Glutamatergic neuron (in vitro differentiated cells): Measurements from ENCODE around the gene ATP6V1B1. TPM values are rescaled to one million over a fixed set of nuclear protein-coding genes. Genes with fewer than 3 reads are reported as not detected.

Source experiments
- DNase-seq: peaks from one replicate; pipeline ENCODE4 v3.0.0; 2022
- H3K27ac Mint-ChIP-seq: one replicate; pipeline ENCODE4 v1.8.0; 2020; ENCODE audit warnings: mild to moderate bottlenecking, mixed read lengths, inconsistent platforms; ENCODE audit not compliant: unreplicated experiment
- H3K27me3 Mint-ChIP-seq: one replicate; pipeline ENCODE4 v1.8.0; 2020; ENCODE audit warnings: mild to moderate bottlenecking, moderate library complexity, mixed read lengths, inconsistent platforms; ENCODE audit not compliant: unreplicated experiment
- H3K36me3 Mint-ChIP-seq: one replicate; pipeline ENCODE4 v1.8.0; 2020; ENCODE audit warnings: mild to moderate bottlenecking, mixed read lengths, inconsistent platforms; ENCODE audit not compliant: unreplicated experiment
- H3K4me1 Mint-ChIP-seq: one replicate; pipeline ENCODE4 v1.8.0; 2020; ENCODE audit warnings: mild to moderate bottlenecking, low read depth, mixed read lengths, inconsistent platforms; ENCODE audit not compliant: unreplicated experiment
- H3K4me3 Mint-ChIP-seq: one replicate; pipeline ENCODE4 v1.8.0; 2020; ENCODE audit warnings: mild to moderate bottlenecking, mixed read lengths, inconsistent platforms; ENCODE audit not compliant: unreplicated experiment
- H3K9me3 Mint-ChIP-seq: one replicate; pipeline ENCODE4 v1.8.0; 2020; ENCODE audit warnings: mild to moderate bottlenecking, moderate library complexity, mixed read lengths, inconsistent platforms; ENCODE audit not compliant: unreplicated experiment
- CTCF ChIP-seq: fragments of 200-600 bp; sonication (generic); IDR thresholded peaks from one replicate; pipeline ENCODE4 v1.5.0; 2021; ENCODE audit not compliant: partially characterized antibody, unreplicated experiment
- total RNA-seq: library from RNA; stranded (reverse); fragmentation: NEBNext Ultra II Directional; extraction: Animal tissue kit (Norgen Biotek cat#: 25700); gene quantifications from one replicate; pipeline ENCODE4 v1.2.1, GENCODE V29; 2021; ENCODE audit not compliant: unreplicated experiment

Gene ATP6V1B1
- total RNA-seq, 1 donor from 2014 or later, result not detected

- Mint-ChIP-seq H3K36me3 (no peaks in the 10 kb centered on the region), H3K9me3 (peaks cover 9% of the 10 kb centered on the region), H3K27me3 (no peaks in the 10 kb centered on the region), H3K27ac (no peak overlapping the region), H3K4me1 (peaks cover 5% of the 10 kb centered on the region), H3K4me3 (no peak overlapping the region)
- no peak for DNase-seq
- no peak for TF ChIP-seq CTCF
These were observed 3.0 kb upstream of the ATP6V1B1 start for GRCh38 chr2:70932631-70933230.

GRCh38 chr2:70934981-70935380 is 719 bp upstream of the ATP6V1B1 start:
- peaks cover 9% of the 10 kb centered on the region for H3K9me3 Mint-ChIP-seq

GRCh38 chr2:70936165-70936978 is 672 bp downstream of the ATP6V1B1 start:
- no peak for DNase-seq
- Mint-ChIP-seq H3K4me3 (no peak overlapping the region), H3K9me3 (peaks cover 7% of the 10 kb centered on the region), H3K27ac (no peak overlapping the region), H3K27me3 (peaks cover 6% of the 10 kb centered on the region), H3K36me3 (no peaks in the 10 kb centered on the region), H3K4me1 (peaks cover 5% of the 10 kb centered on the region)
- no peak for TF ChIP-seq CTCF

More at GRCh38 chr2:70934981-70935380, 719 bp upstream of the ATP6V1B1 start:
- Mint-ChIP-seq H3K27me3 (no peaks in the 10 kb centered on the region), H3K4me1 (peaks cover 5% of the 10 kb centered on the region), H3K27ac (no peak overlapping the region), H3K4me3 (no peak overlapping the region), H3K36me3 (no peaks in the 10 kb centered on the region)
- no peak for TF ChIP-seq CTCF
- DNase-seq, result no peak

GRCh38 chr2:70936979-70937811 is 1.5 kb downstream of the ATP6V1B1 start:
- no peak for TF ChIP-seq CTCF

More at GRCh38 chr2:70936979-70937811, 1.5 kb downstream of the ATP6V1B1 start:
- H3K36me3 Mint-ChIP-seq, result no peaks in the 10 kb centered on the region
- peaks cover 4% of the 10 kb centered on the region for H3K9me3 Mint-ChIP-seq
- peaks cover 5% of the 10 kb centered on the region for H3K4me1 Mint-ChIP-seq
- H3K27ac Mint-ChIP-seq, result no peak overlapping the region
- H3K4me3 Mint-ChIP-seq, result no peak overlapping the region
- no peak for DNase-seq
- peaks cover 12% of the 10 kb centered on the region for H3K27me3 Mint-ChIP-seq
